ENCODE measurements around the gene NEMP2.

NEMP2 gene

GRCh38 chr2:190457256-190457655 is 77.3 kb downstream of the NEMP2 start:
- DNase-seq (ENCODE audit: low read depth in 2 of 2) = no peak

DNA sequence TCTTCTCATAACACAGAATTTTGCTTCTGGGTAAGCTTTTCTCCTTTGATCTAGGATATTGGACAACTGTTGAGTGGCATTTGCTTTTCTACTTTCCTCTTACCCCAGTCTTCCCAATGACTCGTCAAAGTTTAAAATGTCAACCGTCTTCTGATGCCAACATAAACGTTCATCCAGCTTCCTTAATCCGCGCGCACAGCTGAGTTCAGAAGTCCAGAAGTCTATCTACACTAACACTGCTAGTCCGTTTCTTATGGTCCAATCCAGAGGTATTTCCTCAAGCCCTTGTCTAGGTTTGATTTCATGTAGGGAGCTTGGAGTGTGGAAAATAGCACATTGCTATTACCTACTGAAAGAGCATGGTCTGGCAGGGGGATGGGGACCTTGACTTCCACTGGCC is 77.7 kb downstream of the NEMP2 start:
- no peak for DNase-seq (ENCODE audit: low read depth in 2 of 2)

- no peak for DNase-seq (ENCODE audit: low read depth in 2 of 2)
These were observed 79.0 kb downstream of the NEMP2 start for GRCh38 chr2:190455358-190456095.

DNA sequence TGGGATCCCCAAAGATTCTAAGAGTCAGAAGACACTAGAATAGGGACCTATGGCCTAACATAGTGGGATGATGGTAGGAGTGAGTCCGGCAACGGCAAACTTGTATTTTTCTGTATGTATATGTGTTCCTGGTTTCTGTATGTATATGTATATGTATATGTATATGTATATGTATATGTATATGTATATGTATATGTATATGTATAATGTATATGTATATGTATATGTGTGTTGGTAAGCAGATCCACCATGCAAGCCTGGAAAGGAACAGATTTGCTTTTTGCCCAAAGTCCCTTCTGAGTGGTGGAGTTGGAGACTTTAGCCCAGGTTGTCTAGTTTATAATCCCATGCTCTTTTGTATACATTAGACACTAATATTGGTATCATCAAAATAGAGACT is 79.7 kb downstream of the NEMP2 start:
- no peak for DNase-seq (ENCODE audit: low read depth in 2 of 2)
